Activated B cell treated with CpG ODN at 0.5 μM for 24 hours (primary cell): ENCODE data around the gene CLASP1. TPM values are rescaled to one million over a fixed set of nuclear protein-coding genes. Genes with fewer than 3 reads are reported as not detected.
"Not testable (repeated sequence)": the region's sequence is repeated elsewhere in the genome, so short reads cannot be mapped to it uniquely, and the experiment has no call there.

Experiments used
- ATAC-seq: fragments of 200-7000 bp; cut with Tn5 transposase; one replicate; pipeline ENCODE4 v1.10.0; 2021; ENCODE audit warnings: low read depth, mild to moderate bottlenecking, moderate library complexity
- CTCF ChIA-PET: fragments of 350-600 bp; sonication (Branson Sonifier 250); formaldehyde crosslinking; loops from one replicate; lab custom pipeline; 2021; ENCODE audit warnings: antibody characterized with exemption; lab: Charles Lee
- POLR2A ChIA-PET: fragments of 350-600 bp; sonication (Branson Sonifier 250); formaldehyde crosslinking; loops from one replicate; lab custom pipeline; 2021; ENCODE audit warnings: antibody characterized with exemption; lab: Charles Lee
- DNase-seq: peaks from one replicate; pipeline ENCODE4 v3.0.0; 2022
- H3K27ac Mint-ChIP-seq: one replicate; pipeline ENCODE4 v1.8.0; 2020; ENCODE audit warnings: mixed read lengths
- H3K27me3 Mint-ChIP-seq: one replicate; pipeline ENCODE4 v1.8.0; 2021; ENCODE audit warnings: mixed read lengths
- H3K36me3 Mint-ChIP-seq: one replicate; pipeline ENCODE4 v1.8.0; 2021; ENCODE audit warnings: low read depth, mixed read lengths
- H3K4me1 Mint-ChIP-seq: one replicate; pipeline ENCODE4 v1.8.0; 2021; ENCODE audit warnings: mixed read lengths
- H3K4me3 Mint-ChIP-seq: one replicate; pipeline ENCODE4 v1.8.0; 2020; ENCODE audit warnings: mild to moderate bottlenecking, mixed read lengths
- H3K9me3 Mint-ChIP-seq: one replicate; pipeline ENCODE4 v1.8.0; 2020; ENCODE audit warnings: mixed read lengths
- CTCF ChIP-seq: fragments of 200-600 bp; IDR thresholded peaks from one replicate; pipeline ENCODE4 v1.8.0; 2022; ENCODE audit warnings: antibody characterized with exemption, mild to moderate bottlenecking
- intact Hi-C: fragments of 100-400 bp; cut with micrococcal nuclease; formaldehyde crosslinking; loops from one replicate; pipeline ENCODE4 v1.15.1; 2024
- total RNA-seq: library from RNA; stranded (reverse); gene quantifications from 2 replicates; pipeline ENCODE4 v1.2.3, GENCODE V29; 2022

Gene CLASP1
- total RNA-seq, 1 donor from 2014 or later, result 65.0 TPM

- POLR2A ChIA-PET, result interaction anchor here (1.0 kb wide), 1 partner anchor 185 kb away, joined by 3 read pairs; the partner anchor contains the start of gene RNU4ATAC
- H3K27me3 Mint-ChIP-seq, result no peaks in the 10 kb centered on the region
- no peaks in the 10 kb centered on the region for H3K4me1 Mint-ChIP-seq
- DNase-seq (no peak), ATAC-seq (no peak)
- H3K36me3 Mint-ChIP-seq, result peaks cover 95% of the 10 kb centered on the region
- CTCF ChIA-PET, result no interaction called here
- no peaks in the 10 kb centered on the region for H3K9me3 Mint-ChIP-seq
- intact Hi-C loops, result no loop called here
- H3K4me3 Mint-ChIP-seq, result no peak overlapping the region
- H3K27ac Mint-ChIP-seq, result no peak overlapping the region
- TF ChIP-seq CTCF, result no peak
Observed at GRCh38 chr2:121345887-121346286, 303.4 kb downstream of the CLASP1 start.

GRCh38 chr2:121345101-121345500, 304.2 kb downstream of the CLASP1 start:
- Mint-ChIP-seq H3K4me1 (no peaks in the 10 kb centered on the region), H3K4me3 (no peak overlapping the region), H3K9me3 (no peaks in the 10 kb centered on the region), H3K27me3 (no peaks in the 10 kb centered on the region), H3K36me3 (peaks cover 96% of the 10 kb centered on the region), H3K27ac (no peak overlapping the region)
- TF ChIP-seq CTCF, result no peak
- ATAC-seq (no peak), DNase-seq (no peak)
- POLR2A ChIA-PET, result no interaction called here
- CTCF ChIA-PET, result no interaction called here
- intact Hi-C loops, result no loop called here

GRCh38 chr2:121343828-121344399, 305.3 kb downstream of the CLASP1 start:
- POLR2A ChIA-PET, result interaction anchor here (0.6 kb wide), 1 partner anchor 35 kb away, joined by 3 read pairs; no protein-coding TSS in a partner anchor
- H3K9me3 Mint-ChIP-seq, H3K4me1 Mint-ChIP-seq, H3K4me3 Mint-ChIP-seq, ATAC-seq, DNase-seq, CTCF ChIA-PET, H3K27ac Mint-ChIP-seq, intact Hi-C loops, H3K27me3 Mint-ChIP-seq: not testable (repeated sequence)
- peaks cover 97% of the 10 kb centered on the region for H3K36me3 Mint-ChIP-seq

- Mint-ChIP-seq H3K36me3 (peaks cover 97% of the 10 kb centered on the region), H3K27ac (no peak overlapping the region), H3K4me3 (no peak overlapping the region), H3K4me1 (no peaks in the 10 kb centered on the region), H3K9me3 (no peaks in the 10 kb centered on the region), H3K27me3 (no peaks in the 10 kb centered on the region)
- ATAC-seq, result no peak
- no peak for DNase-seq
- intact Hi-C loops, result no loop called here
- ChIA-PET POLR2A (interaction anchor here (0.6 kb wide), 1 partner anchor 36 kb away, joined by 3 read pairs; no protein-coding TSS in a partner anchor), CTCF (no interaction called here)
- TF ChIP-seq CTCF, result no peak
Observed at GRCh38 chr2:121343191-121343590, 306.1 kb downstream of the CLASP1 start.

- ATAC-seq (no peak), DNase-seq (no peak)
- ChIA-PET CTCF (no interaction called here), POLR2A (no interaction called here)
- H3K4me1 Mint-ChIP-seq, result no peaks in the 10 kb centered on the region
- no peak overlapping the region for H3K4me3 Mint-ChIP-seq
- H3K27me3 Mint-ChIP-seq, result no peaks in the 10 kb centered on the region
- no peak for TF ChIP-seq CTCF
- no peaks in the 10 kb centered on the region for H3K9me3 Mint-ChIP-seq
- H3K36me3 Mint-ChIP-seq, result peaks cover 96% of the 10 kb centered on the region
- H3K27ac Mint-ChIP-seq, result no peak overlapping the region
- intact Hi-C loops, result no loop called here
Observed at GRCh38 chr2:121342751-121343150, 306.5 kb downstream of the CLASP1 start.

GRCh38 chr2:121340926-121341325, 308.3 kb downstream of the CLASP1 start:
- TF ChIP-seq CTCF, result no peak
- Mint-ChIP-seq H3K4me1 (no peaks in the 10 kb centered on the region), H3K4me3 (no peak overlapping the region), H3K36me3 (peaks cover 79% of the 10 kb centered on the region), H3K27ac (no peak overlapping the region), H3K9me3 (no peaks in the 10 kb centered on the region), H3K27me3 (no peaks in the 10 kb centered on the region)
- DNase-seq (no peak), ATAC-seq (no peak)
- intact Hi-C loops, result no loop called here
- CTCF ChIA-PET, result no interaction called here
- POLR2A ChIA-PET, result no interaction called here
